AG10803 (cell line): Measurements from ENCODE around the gene KRTAP10-8.
"Not testable (repeated sequence)": the region's sequence is repeated elsewhere in the genome, so short reads cannot be mapped to it uniquely, and the experiment has no call there.

Experiments
- DNase-seq: peaks from one replicate; pipeline ENCODE4 v3.0.0; 2010; ENCODE audit warnings: low read depth
- H3K4me3 ChIP-seq: 2 replicates; pipeline ENCODE4 v1.5.1; 2011; ENCODE audit warnings: mild to moderate bottlenecking, low read length, control low read depth
- TF ChIP-seq, protein P1 (sequence below): conservative IDR thresholded peaks from 2 replicates; pipeline ENCODE4 v1.5.1; 2011; ENCODE audit warnings: mild to moderate bottlenecking, low read length, control low read depth, inconsistent platforms

Gene KRTAP10-8

DNA sequence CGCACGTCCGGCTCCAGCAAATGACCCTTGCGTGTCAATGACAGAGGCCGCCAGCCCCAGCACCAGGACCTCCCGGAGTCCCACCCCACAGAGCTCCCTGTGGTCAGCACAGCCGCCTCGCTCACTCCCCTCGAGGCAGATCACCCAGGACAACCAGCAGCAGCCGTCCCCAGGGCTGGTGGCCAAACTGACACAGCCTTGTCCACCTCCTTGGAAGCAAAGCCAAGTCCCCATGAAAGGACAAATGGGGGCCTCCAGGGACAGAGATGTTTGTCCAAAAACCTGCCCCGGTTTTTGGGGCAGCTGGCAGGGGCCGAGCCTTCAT lies 27.4 kb downstream of the KRTAP10-8 start:
- H3K4me3 ChIP-seq, result no peak overlapping the region
- no peak for DNase-seq
- TF ChIP-seq, protein P1, sequence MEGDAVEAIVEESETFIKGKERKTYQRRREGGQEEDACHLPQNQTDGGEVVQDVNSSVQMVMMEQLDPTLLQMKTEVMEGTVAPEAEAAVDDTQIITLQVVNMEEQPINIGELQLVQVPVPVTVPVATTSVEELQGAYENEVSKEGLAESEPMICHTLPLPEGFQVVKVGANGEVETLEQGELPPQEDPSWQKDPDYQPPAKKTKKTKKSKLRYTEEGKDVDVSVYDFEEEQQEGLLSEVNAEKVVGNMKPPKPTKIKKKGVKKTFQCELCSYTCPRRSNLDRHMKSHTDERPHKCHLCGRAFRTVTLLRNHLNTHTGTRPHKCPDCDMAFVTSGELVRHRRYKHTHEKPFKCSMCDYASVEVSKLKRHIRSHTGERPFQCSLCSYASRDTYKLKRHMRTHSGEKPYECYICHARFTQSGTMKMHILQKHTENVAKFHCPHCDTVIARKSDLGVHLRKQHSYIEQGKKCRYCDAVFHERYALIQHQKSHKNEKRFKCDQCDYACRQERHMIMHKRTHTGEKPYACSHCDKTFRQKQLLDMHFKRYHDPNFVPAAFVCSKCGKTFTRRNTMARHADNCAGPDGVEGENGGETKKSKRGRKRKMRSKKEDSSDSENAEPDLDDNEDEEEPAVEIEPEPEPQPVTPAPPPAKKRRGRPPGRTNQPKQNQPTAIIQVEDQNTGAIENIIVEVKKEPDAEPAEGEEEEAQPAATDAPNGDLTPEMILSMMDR, result no peak

DNA sequence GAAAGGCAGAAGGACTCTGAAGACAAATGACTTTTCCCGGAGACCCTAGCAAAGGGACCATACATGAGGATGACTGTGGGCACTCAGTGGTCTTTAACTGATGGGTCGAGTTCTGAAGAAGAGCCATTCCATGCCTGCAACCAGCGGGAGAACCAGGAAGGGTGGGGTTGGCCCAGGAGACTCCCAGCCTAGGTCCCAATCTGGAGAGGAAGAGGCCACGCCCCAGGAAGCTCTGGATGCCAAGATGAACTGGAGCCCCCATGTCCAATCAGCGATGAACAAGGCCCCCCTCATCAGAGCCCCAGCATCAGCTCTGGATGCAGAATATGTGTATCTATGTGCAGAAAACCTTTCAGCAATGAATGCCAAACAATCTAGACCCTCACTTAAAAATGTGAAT lies 28.9 kb downstream of the KRTAP10-8 start:
- TF ChIP-seq, protein P1, result no peak
- H3K4me3 ChIP-seq, result no peak overlapping the region
- DNase-seq, result no peak

DNA sequence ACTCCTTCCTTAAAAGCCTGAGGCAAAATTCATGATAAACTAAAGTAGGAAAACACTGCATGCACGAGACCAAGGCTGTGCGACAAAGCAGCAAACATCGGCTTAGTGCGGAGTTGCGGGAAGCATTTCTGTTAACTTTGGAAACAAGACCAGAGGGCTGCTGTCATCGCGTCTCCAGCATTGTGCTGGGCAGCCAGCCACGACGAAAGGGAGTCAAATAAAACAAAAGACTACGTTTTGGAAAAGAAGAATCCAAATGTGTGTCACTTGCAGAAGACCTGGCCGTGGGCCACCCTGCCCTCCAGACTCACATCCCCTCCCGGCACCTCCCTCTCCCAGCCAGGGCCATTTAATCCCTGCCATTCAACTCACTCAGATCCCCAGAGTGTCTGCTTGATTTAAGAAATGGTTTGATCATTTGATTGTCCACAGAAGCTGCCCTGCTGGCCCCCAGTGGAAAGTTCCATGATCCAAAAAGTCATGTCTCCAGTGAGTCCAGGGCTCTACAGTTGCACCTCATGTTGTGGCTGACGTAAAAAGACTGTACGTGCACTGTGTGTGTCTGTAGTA lies 31.9 kb downstream of the KRTAP10-8 start:
- no peak for DNase-seq
- no peak overlapping the region for H3K4me3 ChIP-seq

DNA sequence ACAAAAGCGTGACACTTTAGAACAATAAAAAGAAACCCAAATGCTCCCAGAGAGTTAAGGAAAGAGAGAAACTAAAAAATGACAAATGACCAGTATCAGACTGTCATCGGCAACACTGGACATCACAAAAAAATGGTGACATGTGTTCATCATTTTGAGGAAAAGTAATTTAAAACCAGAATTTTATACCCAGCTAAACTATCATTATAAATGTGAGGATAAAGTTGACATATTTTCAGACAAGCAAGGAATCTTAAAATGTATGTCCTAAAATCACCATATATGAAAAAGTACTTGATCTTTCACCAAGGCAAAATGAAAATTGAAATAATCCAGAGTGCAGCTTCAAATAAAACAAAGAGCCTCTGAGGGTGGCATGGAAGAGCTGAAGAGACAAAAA lies 33.0 kb downstream of the KRTAP10-8 start:
- TF ChIP-seq, protein P1, result no peak
- no peak for DNase-seq
- no peak overlapping the region for H3K4me3 ChIP-seq

More for the DNA sequence above, 31.9 kb downstream of the KRTAP10-8 start:
- TF ChIP-seq, protein P1, result no peak

DNA sequence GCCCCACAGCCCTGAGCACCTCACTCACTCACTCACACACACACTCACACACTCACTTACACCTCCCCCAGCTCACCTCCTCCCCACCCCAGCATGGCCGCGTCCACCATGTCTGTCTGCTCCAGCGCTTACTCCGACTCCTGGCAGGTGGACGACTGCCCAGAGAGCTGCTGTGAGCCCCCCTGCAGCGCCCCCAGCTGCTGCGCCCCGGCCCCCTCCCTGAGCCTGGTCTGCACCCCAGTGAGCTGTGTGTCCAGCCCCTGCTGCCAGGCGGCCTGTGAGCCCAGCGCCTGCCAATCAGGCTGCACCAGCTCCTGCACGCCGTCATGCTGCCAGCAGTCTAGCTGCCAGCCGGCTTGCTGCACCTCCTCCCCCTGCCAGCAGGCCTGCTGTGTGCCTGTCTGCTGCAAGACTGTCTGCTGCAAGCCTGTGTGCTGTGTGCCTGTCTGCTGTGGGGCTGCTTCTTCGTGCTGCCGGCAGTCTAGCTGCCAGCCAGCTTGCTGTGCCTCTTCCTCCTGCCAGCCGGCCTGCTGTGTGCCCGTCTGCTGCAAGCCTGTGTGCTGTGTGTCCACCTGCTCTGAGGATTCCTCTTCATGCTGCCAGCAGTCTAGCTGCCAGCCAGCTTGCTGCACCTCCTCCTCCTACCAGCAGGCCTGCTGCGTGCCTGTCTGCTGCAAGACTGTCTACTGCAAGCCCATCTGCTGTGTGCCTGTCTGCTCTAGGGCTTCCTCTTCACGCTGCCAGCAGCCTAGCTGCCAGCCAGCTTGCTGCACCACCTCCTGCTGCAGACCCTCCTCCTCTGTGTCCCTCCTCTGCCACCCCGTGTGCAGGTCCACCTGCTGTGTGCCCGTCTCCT lies 34.7 kb downstream of the KRTAP10-8 start, which contains the start of gene KRTAP10-11:
Gene KRTAP10-11, plus strand, starts transcription at position 49 of the 856 bp plus-strand sequence. Its CDS starts 45 bp downstream, at position 94.
- not testable (repeated sequence) for H3K4me3 ChIP-seq, DNase-seq

DNA sequence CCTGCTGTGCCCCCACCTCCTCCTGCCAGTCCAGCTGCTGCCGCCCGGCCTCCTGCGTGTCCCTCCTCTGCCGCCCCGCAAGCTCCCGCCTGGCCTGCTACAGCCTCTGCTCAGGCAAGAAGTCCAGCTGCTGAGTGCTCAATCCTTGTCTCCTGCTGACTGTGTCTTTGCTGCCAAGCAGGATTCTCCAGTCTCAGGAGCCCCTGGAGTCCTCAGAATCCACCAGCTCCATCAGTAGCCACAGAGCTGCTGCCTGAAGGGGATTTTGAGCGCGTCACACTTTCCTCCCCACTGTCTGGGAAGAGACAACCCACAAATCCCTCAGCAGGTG lies 35.3 kb downstream of the KRTAP10-8 start:
- no peak for DNase-seq
- TF ChIP-seq, protein P1, result no peak
- no peak overlapping the region for H3K4me3 ChIP-seq

DNA sequence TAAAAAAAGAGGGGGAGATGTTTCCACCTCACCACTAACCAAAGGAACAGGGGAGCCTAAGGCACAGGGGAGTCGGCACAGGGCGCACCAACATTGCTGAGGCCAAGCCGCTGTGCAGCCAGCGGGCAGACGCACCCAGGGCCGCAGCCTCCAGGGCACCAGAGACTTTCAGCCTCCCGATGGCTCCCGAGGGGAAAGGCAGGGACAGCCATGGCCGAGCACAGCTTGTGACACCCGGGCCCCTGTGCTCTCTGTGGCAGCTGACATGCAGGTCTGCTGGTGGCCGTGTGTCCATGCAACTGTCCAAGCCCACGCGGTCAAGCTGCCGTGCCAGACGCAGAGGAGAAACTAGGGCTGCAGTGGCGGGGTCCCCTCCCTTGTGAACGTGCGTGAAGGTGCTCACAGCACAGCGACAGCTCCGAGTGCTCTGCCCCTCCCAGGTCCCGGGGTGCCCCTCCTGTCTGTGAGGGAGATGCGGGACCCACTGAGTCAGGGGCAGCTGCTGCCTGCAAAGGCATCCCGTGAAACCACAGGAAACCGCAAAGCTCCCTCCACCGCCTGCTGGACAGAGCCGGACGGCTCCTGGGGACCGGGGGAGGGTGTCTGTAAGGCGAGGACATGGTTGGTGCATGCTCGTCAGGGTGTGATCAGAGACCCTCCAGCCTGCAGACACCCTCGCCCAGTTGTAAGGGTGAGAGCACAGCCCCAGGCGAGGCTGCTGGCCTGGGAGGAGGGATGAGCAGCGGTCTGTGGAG lies 36.9 kb downstream of the KRTAP10-8 start:
- TF ChIP-seq, protein P1, result no peak
- H3K4me3 ChIP-seq, result no peak overlapping the region

More for the DNA sequence above, 36.9 kb downstream of the KRTAP10-8 start:
- DNase-seq, result no peak
